Stimulated activated CD8-positive, alpha-beta memory T cell treated with anti-CD3 and anti-CD28 coated beads, Interleukin-7, amount 100 ng/mL, for 4 hours (primary cell): Measurements from ENCODE around the gene TOMM70.

Experiments used
- DNase-seq, 2 donors: peaks; one replicate each; pipeline ENCODE4 v3.0.0-alpha.2; 2020; ENCODE audit warnings: low read depth in 2 of 2

TOMM70 gene

GRCh38 chr3:100325827-100326226, 75.1 kb downstream of the TOMM70 start:
- no peak for DNase-seq

- DNase-seq: no peak
Measured at GRCh38 chr3:100324044-100324443, 76.8 kb downstream of the TOMM70 start.

- DNase-seq: no peak
Measured at GRCh38 chr3:100319951-100320350, 80.9 kb downstream of the TOMM70 start.

GRCh38 chr3:100317912-100318311, 83.0 kb downstream of the TOMM70 start:
- DNase-seq: no peak

GRCh38 chr3:100316641-100317069, 84.2 kb downstream of the TOMM70 start:
- no peak for DNase-seq
